Smooth muscle cell (in vitro differentiated cells): ENCODE data around the gene MGME1. TPM values are rescaled to one million over a fixed set of nuclear protein-coding genes. Genes with fewer than 3 reads are reported as not detected.
A peak's percentile ranks its signal among the peaks of the same experiment; 100 is the strongest.

Experiments used
- DNase-seq: peaks from one replicate; lab custom pipeline; 2025; ENCODE audit not compliant: unreplicated experiment; lab: John Stamatoyannopoulos, UW
- H2AFZ ChIP-seq: fragments of 200-600 bp; sonication (generic); 2 replicates; pipeline ENCODE4 v1.6.0; 2016; ENCODE audit warnings: antibody characterized with exemption, low read depth, mild to moderate bottlenecking
- H3F3A ChIP-seq: fragments of 200-600 bp; sonication (generic); 2 replicates; pipeline ENCODE4 v1.6.0; 2017; ENCODE audit warnings: antibody characterized with exemption, low read depth
- H3K27ac ChIP-seq: fragments of 200-600 bp; sonication (generic); 2 replicates; pipeline ENCODE4 v1.5.1; 2016; ENCODE audit warnings: low read depth, mild to moderate bottlenecking
- H3K27me3 ChIP-seq: fragments of 200-600 bp; sonication (generic); 2 replicates; pipeline ENCODE4 v1.6.1; 2016; ENCODE audit warnings: low read depth, mild to moderate bottlenecking
- H3K36me3 ChIP-seq: fragments of 200-600 bp; sonication (generic); 2 replicates; pipeline ENCODE4 v1.5.1; 2016; ENCODE audit warnings: low read depth
- H3K4me1 ChIP-seq: fragments of 200-600 bp; sonication (generic); 2 replicates; pipeline ENCODE4 v1.5.1; 2016; ENCODE audit warnings: low read depth
- H3K4me2 ChIP-seq: fragments of 200-600 bp; sonication (generic); 2 replicates; pipeline ENCODE4 v1.6.0; 2016; ENCODE audit warnings: mild to moderate bottlenecking
- H3K4me3 ChIP-seq: fragments of 200-600 bp; sonication (generic); 2 replicates; pipeline ENCODE4 v1.5.1; 2016; ENCODE audit warnings: mild to moderate bottlenecking
- H3K79me2 ChIP-seq: fragments of 200-600 bp; sonication (generic); 2 replicates; pipeline ENCODE4 v1.6.0; 2016; ENCODE audit warnings: low read depth, mild to moderate bottlenecking
- H3K9ac ChIP-seq: fragments of 200-600 bp; sonication (generic); 2 replicates; pipeline ENCODE4 v1.6.0; 2016; ENCODE audit warnings: low read depth
- H3K9me3 ChIP-seq: fragments of 200-600 bp; sonication (generic); replicated peaks from 2 replicates; pipeline ENCODE4 v1.5.1; 2016; ENCODE audit warnings: low read depth
- H4K20me1 ChIP-seq: fragments of 200-600 bp; sonication (generic); 2 replicates; pipeline ENCODE4 v1.6.0; 2016; ENCODE audit warnings: low read depth
- CTCF ChIP-seq: fragments of 200-600 bp; sonication (generic); IDR thresholded peaks from 2 replicates; pipeline ENCODE4 v1.5.1; 2017; ENCODE audit warnings: borderline replicate concordance, mild to moderate bottlenecking, antibody characterized with exemption; ENCODE audit not compliant: insufficient read depth, poor library complexity, severe bottlenecking
- WGBS: methylation state at CpG from one replicate; pipeline ENCODE4 v1.1.7; 2016; ENCODE audit warnings: low lambda C conversion rate; 5-methylcytosine and 5-hydroxymethylcytosine counted together
- polyA plus RNA-seq: library from polyadenylated mRNA; unstranded; fragments of >200 nt; fragmentation: Nextera tagmentation; extraction: Ambion mirVana; gene quantifications from 2 replicates; pipeline ENCODE4 v1.2.1, GENCODE V29; 2016
- total RNA-seq: library from RNA; depleted of rRNA; stranded (reverse); fragments of >200 nt; gene quantifications from 2 replicates; pipeline ENCODE4 v1.2.3, GENCODE V29; 2014

MGME1 gene
- total and polyA plus RNA-seq, 2 experiments from 2014 or later = 15.7 to 16.0 TPM

DNA sequence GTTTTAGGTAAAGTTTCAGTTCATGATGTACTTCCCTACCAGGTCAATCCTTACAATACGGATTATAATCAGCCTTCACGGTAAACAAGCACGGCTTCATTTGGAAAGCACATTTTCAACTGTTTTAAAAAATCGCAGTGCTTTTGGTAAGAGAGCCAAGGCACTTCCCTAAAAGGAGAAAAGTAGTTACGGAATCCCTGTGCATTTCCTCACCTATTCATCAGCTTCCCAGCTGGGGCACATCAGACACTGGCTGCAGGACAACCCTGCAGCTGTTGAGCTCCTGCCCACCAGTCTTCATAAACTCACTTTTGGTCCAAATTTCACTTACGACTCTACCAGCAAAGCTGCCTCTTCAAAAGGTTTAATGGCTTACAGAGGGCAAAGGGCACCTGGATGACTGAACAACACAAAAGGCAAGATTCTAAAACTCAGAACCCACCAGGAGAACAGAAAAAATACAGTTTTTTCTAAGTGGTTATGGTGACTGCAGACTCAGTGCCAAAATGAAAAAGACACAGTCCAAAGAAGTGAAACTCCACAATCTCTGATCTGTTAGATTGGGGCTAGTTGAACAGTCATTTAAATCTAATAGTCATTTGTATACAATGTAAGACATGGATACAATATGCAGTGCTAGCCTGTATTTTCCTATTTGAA is 7.8 kb upstream of the MGME1 start:
- no peak overlapping the region for H3K4me2 ChIP-seq
- H3K27me3 ChIP-seq = no peaks in the 10 kb centered on the region
- no peak overlapping the region for H2AFZ ChIP-seq
- no peak for TF ChIP-seq CTCF
- H3K4me1 ChIP-seq = peaks cover 43% of the 10 kb centered on the region
- no peak for DNase-seq
- H3K9me3 ChIP-seq = no peaks in the 10 kb centered on the region
- 82% methylated on average over 6 of the region's 6 CpGs for WGBS
- no peaks in the 10 kb centered on the region for H3K36me3 ChIP-seq
- peak overlapping the region; percentile 8 for H3K4me3 ChIP-seq
- H4K20me1 ChIP-seq = peaks cover 100% of the 10 kb centered on the region
- peak overlapping the region; percentile 71 for H3K27ac ChIP-seq
- peaks cover 100% of the 10 kb centered on the region for H3K79me2 ChIP-seq
- no peak overlapping the region for H3K9ac ChIP-seq
- H3F3A ChIP-seq = peaks cover 31% of the 10 kb centered on the region

- Histone ChIP-seq H3K9me3 (no peaks in the 10 kb centered on the region), H3K36me3 (no peaks in the 10 kb centered on the region), H3K79me2 (peaks cover 100% of the 10 kb centered on the region), H3K9ac (no peak overlapping the region), H2AFZ (no peak overlapping the region), H4K20me1 (peaks cover 100% of the 10 kb centered on the region), H3K4me3 (no peak overlapping the region), H3K4me2 (no peak overlapping the region), H3F3A (peaks cover 31% of the 10 kb centered on the region), H3K27me3 (no peaks in the 10 kb centered on the region), H3K4me1 (peaks cover 47% of the 10 kb centered on the region), H3K27ac (peak overlapping the region; percentile 71)
- WGBS = 89% methylated on average over 1 of the region's 1 CpG
- DNase-seq = no peak
- no peak for TF ChIP-seq CTCF
Measured at GRCh38 chr20:17961587-17961940, 7.3 kb upstream of the MGME1 start.

- no peak overlapping the region for H3K4me3 ChIP-seq
- H2AFZ ChIP-seq = no peak overlapping the region
- H3F3A ChIP-seq = peaks cover 25% of the 10 kb centered on the region
- no peak overlapping the region for H3K9ac ChIP-seq
- DNase-seq = no peak
- H3K79me2 ChIP-seq = peaks cover 99% of the 10 kb centered on the region
- H3K36me3 ChIP-seq = no peaks in the 10 kb centered on the region
- no peaks in the 10 kb centered on the region for H3K9me3 ChIP-seq
- no peak for TF ChIP-seq CTCF
- no peaks in the 10 kb centered on the region for H3K27me3 ChIP-seq
- peaks cover 98% of the 10 kb centered on the region for H4K20me1 ChIP-seq
- H3K4me1 ChIP-seq = peaks cover 55% of the 10 kb centered on the region
- peak overlapping the region; percentile 99 for H3K27ac ChIP-seq
- 82% methylated on average over 9 of the region's 9 CpGs for WGBS
- H3K4me2 ChIP-seq = peak overlapping the region; percentile 27
Measured at GRCh38 chr20:17963114-17963897, 5.5 kb upstream of the MGME1 start.
